SK-N-DZ (cell line): ENCODE results near the gene ASB1.
"Not testable (repeated sequence)": the region's sequence is repeated elsewhere in the genome, so short reads cannot be mapped to it uniquely, and the experiment has no call there.

Experiments
- DNase-seq: peaks from one replicate; pipeline ENCODE4 v3.0.0-alpha.2; 2015; ENCODE audit warnings: low spot score

The ASB1 gene

DNA sequence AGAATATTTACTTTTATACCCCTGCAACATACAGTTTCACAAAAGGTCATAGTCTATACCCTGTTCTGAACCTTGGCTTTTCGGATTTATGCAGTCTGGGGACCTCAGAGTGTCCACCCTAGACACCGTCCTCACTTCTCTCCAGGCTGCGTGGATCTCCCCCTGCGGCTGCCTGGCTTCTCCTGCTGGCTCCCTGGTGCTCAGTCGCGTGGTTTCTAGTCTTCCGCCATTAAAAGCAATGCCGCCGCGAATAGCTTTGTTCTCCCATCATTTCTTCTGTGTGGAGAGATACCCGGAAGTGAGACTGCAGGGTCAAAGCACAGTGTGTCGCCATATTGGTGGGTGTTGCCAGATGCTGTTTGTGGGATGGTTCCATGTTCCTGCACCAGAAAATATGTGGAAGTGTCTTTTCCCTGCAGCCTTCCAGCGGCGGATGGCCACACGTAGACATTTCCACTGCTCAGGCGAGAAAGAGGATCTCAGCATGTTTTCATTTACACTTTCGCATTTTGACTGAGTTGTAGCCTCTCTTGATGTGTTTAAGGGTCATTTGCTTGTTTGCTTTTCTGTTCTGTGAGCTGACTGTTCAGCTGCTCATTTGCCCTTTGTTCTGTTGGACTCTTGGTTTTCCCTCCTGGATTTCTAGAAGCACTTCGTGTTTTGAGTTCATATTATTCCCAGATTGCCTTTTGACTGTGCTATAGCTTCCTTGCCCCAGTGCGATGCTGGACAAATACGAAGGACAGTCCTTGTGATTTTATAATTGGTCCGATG is 22.9 kb upstream of the ASB1 start:
- no peak for DNase-seq

DNA sequence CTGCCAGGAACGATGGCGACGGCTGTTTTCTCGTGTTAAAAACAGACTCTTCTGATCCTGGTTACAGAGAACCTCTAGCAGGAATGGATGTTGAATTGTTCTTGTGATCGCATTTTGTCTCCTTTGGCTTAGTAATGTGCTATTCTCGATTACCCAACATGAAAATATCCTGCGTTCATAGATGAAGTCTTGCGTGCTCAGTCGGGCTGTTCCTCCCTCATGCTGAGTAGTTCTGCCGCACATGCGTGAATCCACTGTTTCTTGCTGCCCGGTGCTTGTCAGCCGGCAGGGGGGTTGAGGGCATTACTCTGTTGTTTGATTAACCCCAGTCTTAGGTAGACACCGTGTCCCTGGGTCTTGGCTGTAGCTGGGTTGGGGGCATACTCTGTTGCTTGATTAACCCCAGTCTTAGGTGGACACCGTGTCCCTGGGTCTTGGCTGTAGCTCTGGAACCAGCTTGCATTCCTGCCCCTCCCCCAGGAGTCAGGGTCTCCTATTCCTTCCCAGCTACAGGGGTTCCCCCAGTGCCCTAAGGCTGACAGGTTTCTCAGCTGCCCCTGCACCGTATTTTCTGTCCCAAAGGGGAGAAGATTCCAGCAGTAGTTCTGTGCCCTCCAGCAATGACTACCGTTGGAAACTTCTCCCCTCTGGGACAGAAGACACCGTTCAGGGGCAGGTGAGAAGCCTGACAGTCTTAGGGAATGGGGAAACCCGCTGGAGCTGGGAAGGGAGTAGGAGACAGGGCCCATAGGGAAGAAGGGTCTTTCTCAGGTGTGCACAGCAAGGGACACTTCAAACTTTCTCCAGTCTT is 22.1 kb upstream of the ASB1 start:
- DNase-seq = no peak

DNA sequence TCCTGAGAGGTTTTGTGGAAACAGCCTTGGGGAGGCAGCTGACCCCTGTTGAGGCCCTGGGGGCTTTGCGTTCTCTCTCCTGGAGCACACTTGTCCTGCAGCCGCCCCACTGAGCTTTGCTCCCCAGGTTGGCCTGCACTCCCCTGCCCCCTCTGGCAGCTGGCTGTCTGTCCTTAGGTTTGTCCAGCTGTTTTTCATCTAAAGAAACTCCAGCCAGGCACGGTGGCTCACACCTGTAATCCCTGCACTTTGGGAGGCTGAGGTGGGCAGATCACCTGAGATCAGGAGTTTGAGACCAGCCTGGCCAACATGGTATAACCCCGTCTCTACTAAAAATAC is 21.5 kb upstream of the ASB1 start:
- DNase-seq = not testable (repeated sequence)

DNA sequence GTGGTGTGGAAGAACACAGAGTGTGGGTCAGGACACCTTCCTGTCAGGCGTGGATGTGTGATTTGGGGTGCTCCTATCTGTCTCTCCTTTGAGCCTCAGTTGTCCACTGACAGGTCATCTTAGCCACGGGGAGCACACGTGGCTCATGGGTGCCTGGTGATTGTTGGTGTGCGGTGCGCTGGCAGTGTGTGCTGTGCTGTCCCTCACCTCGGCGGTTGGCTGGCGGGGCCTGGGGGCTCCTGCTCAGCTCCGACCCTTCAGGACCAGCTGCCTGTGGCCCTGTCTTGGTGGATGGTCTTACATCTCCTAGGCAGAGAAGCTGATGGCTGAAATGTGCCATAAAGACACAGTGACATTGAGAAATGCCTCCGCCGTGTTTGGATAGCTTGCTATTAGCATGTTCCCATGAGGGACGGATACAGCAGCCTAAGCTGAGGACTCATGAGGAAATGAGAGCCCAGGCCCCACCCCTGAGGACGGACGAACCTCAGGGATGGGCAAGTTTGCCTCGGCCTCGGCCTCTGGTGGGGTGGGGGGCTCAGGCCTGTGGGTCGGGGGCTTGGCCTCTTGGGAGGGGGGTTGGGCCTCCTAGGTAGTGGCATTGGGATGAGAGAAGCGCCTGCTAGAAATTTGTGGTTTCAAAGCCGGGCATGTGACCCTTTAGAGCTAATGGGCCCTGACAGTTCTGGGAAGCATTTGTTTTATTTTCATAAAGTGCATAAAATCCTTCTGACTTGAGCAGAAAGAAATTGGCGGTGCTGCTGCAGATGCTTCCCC is 20.3 kb upstream of the ASB1 start:
- DNase-seq = no peak

DNA sequence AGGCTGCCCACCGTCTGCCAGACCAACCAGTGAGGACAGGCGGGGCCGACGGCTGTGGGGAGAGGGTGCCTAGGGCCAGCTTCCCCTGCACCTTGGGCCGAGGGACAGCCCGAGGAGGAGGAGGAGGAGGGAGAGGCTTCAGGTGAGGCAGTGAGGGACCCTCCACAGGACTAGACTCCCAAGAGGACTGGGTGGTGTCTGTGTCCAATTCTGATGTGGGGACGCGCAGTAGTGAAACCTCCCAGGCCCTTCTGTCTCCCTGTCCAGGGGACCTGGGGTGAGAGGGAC is 19.8 kb upstream of the ASB1 start:
- DNase-seq = no peak

DNA sequence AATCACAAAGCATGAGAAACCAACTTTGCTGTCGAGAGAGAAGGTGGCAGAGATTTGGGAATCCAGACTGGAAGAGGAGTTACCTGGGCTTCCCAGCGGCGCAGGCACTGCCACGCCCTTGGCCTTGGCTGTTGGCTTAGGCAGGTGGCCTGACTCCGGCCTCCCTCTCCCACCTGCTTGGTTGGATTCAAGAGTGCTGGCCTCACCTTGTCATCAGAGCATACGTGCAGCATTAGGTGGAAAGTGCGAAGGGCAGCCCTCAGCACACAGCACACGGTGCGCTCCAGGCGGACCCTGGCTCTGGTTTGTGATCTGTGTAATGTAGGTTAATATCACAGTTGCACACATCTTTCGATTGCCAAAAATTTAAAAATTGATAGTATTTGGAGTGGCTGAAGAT is 19.2 kb upstream of the ASB1 start:
- no peak for DNase-seq

DNA sequence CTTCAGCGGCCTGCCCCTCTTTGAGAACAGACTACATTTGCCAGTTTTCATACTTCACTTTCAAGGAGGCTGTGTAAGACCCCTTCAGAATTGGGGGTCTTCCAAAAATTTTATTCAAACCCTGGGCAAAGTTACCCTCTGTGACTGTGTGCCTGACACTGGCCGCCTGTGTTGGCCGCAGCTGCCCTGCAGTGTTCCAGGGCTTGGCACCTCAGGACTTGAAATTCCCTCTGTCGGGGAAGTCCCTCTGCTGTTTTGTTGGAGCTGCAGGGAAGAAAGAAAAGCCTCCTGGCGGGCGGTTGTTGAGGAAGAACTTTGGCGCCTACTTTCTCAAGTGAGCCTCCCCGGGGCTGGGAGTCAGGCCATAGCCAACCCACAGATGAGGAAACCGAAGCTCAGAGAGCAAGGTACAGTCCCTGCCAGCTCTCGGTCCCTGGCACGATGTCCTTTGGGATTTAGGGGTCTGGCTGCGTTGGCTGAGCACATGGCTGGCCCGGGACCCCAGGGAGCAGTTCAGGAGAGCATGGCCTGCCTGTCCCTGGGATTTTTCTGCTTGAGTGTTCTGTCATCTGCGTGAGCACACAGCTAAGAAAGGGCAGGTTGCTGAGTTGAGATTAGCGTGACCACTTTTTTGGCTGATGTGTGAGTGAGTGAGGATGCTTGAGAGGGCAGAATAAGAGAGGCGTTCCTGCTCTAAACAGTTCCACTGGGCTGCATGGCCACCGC is 17.9 kb upstream of the ASB1 start:
- no peak for DNase-seq

DNA sequence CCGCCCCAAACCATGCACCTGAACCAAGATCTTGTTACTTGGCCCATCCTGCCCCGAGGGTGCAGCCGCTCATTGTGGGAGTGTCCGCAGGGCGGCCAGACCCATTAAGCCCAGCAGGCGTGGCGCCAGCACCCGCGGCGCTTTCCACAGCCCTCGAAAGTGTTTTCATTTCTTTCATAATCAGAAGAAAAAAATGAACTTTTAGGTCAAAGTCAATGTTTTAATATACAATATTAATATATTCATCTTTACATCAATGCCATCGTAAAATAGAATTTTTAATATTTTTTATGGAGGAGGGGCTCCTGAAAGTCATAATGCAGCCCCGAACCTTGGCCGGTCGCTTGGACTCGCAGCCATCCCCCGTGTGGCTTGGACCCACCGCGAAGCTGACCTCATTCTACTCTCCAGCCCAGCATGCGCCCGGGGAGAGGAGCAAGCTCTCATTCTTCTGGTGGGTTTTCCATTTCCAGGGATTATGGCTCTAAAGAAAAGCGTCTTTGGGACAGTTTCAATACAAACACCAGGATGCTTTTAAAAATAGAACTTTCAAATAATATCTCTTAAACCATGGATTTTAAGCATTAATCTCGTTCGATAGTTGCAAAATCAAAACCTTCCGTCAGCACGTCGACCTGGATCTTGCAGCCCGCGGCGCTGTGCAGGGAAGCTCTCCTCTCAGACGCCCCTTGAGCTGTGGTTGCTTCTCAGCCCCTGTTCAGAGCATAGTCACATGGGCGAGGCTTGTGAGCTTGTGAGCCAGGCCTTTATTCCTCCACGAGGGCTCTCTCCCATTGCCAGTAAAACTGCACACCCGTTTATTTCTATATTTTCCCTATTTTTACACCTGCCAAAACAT is 17.2 kb upstream of the ASB1 start:
- no peak for DNase-seq

DNA sequence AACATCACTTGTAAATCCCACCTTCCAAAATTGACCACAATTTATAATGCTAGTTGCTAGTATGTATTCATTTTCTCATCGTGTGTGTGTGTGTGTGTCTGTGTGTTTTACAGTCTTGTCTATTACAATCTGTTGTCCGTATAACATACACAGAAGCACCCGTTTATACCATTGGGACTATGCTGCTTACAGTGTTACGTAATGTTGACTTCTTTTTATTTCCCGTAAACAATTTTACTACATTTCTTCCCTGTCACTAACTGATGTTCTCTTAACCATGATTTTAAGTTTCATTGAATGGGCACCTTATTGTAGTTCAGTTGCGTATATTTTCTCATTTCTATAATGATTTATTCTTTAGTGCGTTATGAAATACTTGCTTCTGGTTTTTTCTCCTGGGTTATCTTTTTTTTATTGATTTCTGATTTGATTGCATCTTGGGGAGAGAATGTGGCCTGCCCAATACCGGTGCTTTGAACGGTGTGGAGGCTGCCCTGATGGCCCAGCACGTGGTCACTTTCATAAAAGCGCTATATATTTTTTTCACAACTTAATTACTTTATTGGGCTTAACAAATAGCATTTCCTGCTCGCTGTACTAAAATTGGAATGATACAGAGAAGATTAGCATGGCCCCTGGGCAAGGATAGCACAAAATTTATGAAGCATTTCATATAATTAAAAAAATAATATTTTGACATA is 14.5 kb upstream of the ASB1 start:
- DNase-seq = no peak

DNA sequence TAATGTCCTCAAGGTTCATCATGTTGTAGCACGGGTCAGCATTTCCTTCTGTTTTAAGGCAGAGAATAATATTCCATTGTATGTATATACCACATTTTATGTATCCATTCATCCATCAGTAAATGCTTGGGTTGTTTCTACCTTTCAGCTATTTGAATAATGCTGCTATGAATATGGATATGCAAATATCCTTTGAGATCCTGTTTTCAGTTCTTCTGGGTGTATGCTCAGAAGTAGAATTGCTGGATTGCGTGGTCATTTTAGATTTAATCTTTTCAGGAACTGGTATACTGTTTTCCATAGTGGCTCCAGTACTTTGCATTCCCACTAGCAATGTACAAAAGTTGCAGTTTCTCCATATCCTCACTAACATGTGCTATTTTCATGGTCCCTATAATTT is 13.4 kb upstream of the ASB1 start:
- DNase-seq = no peak

DNA sequence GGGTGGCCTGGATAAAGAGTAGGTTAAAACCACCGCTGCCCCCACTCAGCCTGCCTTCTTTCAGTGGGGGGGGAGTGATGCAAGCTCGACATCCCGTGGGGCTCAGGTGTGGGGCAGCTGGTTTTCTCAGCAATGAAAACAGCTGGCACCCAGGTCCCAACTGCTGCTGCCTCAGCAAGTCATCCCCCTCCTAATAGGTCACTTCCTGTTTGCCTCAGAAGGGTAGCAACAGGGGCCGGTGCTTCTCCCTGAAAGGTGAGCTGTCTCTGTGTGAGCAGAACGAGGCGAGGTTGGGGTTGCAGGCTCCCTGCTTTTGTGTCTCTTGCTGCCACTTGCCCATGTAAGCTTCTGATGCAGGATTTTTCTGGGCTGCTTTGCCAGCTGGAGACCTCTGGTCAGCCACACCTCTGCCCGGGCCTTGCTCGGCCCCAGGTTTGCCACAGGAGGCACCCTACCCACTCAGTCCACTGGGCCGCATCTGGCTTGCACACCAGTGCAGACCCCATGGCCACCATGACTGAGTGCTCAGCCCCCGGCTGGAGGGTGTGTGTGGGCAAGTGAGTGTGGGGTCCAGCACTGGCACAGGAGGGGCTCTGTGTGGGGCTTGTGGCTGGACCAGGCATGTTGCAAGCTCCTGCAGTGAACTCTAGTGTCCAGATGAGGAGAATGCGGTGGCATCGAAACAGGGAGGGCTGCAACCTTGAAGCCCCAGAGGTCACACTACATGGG is 11.5 kb upstream of the ASB1 start:
- DNase-seq = no peak

DNA sequence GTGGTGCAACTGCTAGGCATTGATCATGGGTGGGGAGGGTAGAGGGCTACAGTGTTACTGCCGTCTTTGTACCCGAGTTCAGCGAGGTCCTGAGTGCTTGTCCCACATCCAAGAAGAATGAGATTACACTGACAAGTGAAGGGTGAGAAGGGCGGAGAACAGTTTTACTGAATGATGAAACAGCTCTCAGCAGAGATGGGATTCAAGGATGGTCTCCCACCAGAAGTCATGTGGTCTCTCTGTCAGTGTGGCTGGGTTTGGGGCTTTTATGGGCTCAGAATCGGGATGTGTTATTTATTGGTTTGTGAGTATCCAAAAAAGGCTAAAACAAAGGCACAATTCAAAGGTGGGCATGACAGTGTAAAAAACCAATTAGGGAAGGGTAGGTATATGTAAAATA is 10.8 kb upstream of the ASB1 start:
- DNase-seq = no peak

DNA sequence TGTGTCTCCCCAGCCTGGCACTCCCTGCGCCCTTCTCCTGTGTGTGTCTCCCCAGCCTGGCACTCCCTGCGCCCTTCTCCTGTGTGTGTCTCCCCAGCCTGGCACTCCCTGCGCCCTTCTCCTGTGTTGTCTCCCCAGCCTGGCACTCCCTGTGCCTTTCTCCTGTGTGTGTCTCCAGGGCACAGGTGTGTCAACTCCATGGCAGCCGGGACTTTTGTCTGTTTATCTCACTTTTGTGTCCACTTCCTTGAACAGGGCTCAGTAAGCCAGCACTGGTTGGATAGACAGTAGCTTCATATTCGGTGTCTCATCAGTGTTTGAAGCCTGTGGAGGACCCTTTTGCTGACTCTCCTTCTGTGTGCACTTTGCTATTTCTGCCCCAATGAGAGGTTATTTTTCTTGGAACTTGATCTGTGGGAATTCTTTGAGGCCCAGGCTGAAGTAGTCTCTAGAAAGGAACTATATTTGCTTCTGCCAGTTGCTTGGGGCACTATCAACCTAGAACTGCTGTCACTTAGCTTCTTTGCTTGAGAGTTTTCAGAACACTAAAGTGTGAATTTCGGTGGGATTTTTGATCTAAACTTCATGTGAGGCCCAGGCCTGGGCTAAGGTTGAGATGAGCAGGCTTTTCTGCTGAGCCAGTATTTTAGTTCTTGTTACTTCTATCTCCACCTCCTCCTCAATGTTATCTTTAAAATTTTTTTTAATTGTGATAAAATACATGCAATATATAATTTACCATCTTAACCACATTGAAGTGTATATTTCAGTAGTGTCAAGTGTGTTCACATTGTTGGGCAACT is 8.3 kb upstream of the ASB1 start:
- no peak for DNase-seq

DNA sequence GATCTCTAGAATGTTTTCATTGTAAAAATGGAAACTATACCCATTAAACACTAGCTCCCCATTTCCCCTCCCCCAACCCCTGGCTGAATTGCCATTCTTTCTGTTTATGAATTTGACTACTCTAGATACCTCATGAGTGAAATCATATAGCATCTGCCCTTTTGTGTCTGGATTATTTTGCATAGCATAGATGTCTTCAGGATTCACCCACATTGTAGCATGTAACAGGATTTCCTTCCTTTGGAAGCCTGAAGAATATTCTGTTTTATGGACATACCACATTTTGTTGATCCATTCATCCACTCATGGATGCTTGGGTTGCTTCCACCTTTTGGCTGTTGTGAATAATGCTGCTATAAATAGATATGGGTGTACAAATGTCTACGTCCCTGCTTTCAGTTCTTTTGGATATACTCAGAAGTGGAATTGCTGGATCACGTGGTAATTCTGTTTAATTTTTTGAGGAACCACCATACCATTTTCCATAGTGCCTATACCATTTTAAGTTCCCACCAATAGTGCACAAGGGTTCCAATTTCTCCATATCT is 7.7 kb upstream of the ASB1 start:
- DNase-seq = no peak

DNA sequence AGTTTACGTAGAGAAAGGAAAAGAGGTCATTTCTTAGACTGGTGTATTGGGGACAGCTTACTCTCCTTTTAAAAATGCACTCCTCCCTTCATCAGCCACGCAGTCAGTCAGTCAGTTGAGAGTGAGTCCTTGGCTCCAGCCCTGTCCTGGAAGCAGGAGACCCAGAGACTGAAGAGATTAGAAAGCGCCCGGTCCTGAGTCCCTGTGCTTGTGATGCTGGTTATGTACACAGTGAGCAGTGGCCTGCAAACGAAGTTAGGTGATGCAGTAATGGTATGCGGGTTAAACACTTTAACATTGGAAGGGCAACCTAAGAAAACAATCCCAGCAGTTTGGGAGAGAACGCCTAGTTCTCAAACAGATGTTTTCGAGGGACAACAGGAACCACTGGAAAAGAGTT is 6.3 kb upstream of the ASB1 start:
- no peak for DNase-seq

DNA sequence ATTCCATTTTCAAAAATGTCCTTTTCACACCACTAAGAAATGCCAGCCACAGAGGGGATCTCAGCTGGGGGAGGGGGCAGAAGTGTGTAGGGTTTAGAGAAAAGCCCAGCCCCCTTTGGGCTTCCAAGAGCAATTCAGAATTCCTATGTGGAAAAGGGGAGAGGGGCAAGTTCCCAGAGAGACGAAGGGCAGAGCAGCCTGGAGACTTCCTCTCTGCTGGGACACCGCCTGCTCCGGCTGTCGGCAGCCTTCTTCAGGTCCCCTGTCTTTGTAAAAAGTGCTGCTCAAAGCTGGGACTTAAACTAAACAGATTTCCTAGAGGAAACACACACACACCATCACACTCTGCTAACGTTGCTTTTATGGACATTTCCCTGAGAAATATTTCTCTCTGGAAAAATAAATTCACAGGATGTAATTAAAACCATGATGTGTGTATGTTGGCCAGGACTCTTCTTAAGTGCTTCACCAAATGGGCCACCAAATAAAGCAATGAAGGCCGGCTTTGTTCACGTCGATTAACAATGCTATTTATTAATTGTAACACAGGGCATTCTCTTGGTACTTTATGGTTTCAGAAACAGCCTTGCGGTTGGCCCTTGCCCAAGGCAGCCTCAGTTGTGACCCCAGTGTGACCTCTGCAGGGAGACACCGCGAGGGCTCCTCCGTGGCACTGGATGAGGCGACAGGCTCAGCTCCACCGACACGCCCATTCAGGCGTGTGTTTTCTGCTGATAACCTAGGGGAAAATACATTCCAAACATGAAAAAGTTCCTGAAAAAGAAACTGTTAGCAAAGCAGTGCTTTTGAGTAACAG is 5.6 kb upstream of the ASB1 start:
- DNase-seq = no peak

DNA sequence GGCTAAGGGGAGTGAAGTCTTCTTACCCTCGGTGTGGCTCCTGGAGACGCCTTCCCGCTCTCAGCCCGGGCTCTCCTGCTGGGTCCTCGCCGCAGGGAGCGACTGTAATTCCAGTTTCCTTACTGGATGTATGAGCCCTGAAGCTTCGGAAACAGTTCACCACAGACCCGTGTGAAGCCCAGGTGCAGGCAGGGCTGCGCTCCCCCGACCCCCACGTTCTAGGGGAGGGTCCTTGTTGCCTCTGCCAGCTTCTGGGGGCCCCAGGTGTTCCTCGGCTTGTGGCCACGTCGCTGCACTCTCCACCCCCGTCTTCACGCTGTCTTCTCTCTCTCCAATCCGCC is 5.1 kb upstream of the ASB1 start:
- DNase-seq = no peak

DNA sequence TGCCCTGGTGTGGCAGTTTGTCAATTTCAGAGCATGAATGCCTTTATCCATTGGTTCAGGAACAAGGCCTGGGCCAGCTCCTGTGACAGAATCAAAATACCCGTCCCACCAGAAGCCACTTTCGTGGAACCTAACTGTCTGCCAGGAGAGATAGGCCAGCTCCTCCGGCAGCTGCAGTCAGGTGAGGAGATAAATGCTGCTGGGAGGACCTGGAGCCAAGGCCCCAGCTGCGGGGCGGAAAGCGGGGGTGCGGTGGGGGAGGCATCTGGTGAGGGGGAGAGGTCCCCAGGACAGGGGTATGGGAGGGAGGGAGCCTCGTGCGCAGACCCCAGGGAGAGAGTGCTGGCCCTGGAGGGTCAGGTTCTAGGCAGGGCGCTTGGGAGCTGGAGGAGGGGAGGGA is 4.4 kb upstream of the ASB1 start:
- DNase-seq = no peak
